ENCODE results near the gene TRIM56.
"Not testable (repeated sequence)": the region's sequence is repeated elsewhere in the genome, so short reads cannot be mapped to it uniquely, and the experiment has no call there.

The TRIM56 gene

GRCh38 chr7:101088858-101089529 lies 3.7 kb downstream of the TRIM56 start:
- Histone ChIP-seq H3F3A (ENCODE audit: insufficient read depth) (peaks cover 4% of the 10 kb centered on the region; the same call in 1 of the 2 replicates), H3K4me3 (ENCODE audit: insufficient read depth, low read length, poor library complexity, severe bottlenecking) (no peak overlapping the region), H2AFZ (ENCODE audit: low read depth, low read length, severe bottlenecking) (no peak overlapping the region), H3K9ac (ENCODE audit: low read length) (no peak overlapping the region), H4K20me1 (ENCODE audit: low read depth, low read length) (peaks cover 2% of the 10 kb centered on the region; the same call in 1 of the 2 replicates), H3K9me2 (replicated peaks; ENCODE audit: insufficient read depth, low read length) (no peaks in the 10 kb centered on the region), H3K4me2 (ENCODE audit: low read depth, low read length, poor library complexity, severe bottlenecking) (no peak overlapping the region), H3K27ac (ENCODE audit: low read depth, low read length) (no peak overlapping the region), H3K27me3 (ENCODE audit: low read length) (no peaks in the 10 kb centered on the region), H3K9me3 (ENCODE audit: insufficient read depth, low read length) (no peaks in the 10 kb centered on the region), H3K79me2 (ENCODE audit: insufficient read depth, low read length) (peaks cover 16% of the 10 kb centered on the region), H3K36me3 (ENCODE audit: low read length) (no peaks in the 10 kb centered on the region)
- TF ChIP-seq CTCF (IDR thresholded peaks at IDR 0.05; ENCODE audit: insufficient read depth, low read length, poor library complexity, severe bottlenecking) = no peak
- no peak for TF ChIP-seq EZH2phosphoT487 (conservative IDR thresholded peaks at IDR 0.05; ENCODE audit: low read length)

GRCh38 chr7:101089876-101090275 lies 4.6 kb downstream of the TRIM56 start:
- TF ChIP-seq EZH2phosphoT487 (conservative IDR thresholded peaks at IDR 0.05; ENCODE audit: low read length) = no peak
- H3K27ac ChIP-seq (ENCODE audit: low read depth, low read length) = no peak overlapping the region
- H3K79me2 ChIP-seq (ENCODE audit: insufficient read depth, low read length) = peaks cover 16% of the 10 kb centered on the region
- no peaks in the 10 kb centered on the region for H3K36me3 ChIP-seq (ENCODE audit: low read length)
- H3K9me3 ChIP-seq (ENCODE audit: insufficient read depth, low read length) = no peaks in the 10 kb centered on the region
- H3K9me2 ChIP-seq (replicated peaks; ENCODE audit: insufficient read depth, low read length) = no peaks in the 10 kb centered on the region
- peaks cover 6% of the 10 kb centered on the region; the same call in 1 of the 2 replicates for H3F3A ChIP-seq (ENCODE audit: insufficient read depth)
- no peaks in the 10 kb centered on the region for H3K27me3 ChIP-seq (ENCODE audit: low read length)
- no peak overlapping the region for H3K9ac ChIP-seq (ENCODE audit: low read length)
- H4K20me1 ChIP-seq (ENCODE audit: low read depth, low read length) = peaks cover 5% of the 10 kb centered on the region; the same call in 1 of the 2 replicates
- no peak overlapping the region for H3K4me3 ChIP-seq (ENCODE audit: insufficient read depth, low read length, poor library complexity, severe bottlenecking)
- no peak overlapping the region for H3K4me2 ChIP-seq (ENCODE audit: low read depth, low read length, poor library complexity, severe bottlenecking)
- H2AFZ ChIP-seq (ENCODE audit: low read depth, low read length, severe bottlenecking) = no peak overlapping the region

- not testable (repeated sequence) for H2AFZ ChIP-seq (ENCODE audit: low read depth, low read length, severe bottlenecking); H3K9me2 ChIP-seq (replicated peaks; ENCODE audit: insufficient read depth, low read length); H4K20me1 ChIP-seq (ENCODE audit: low read depth, low read length); H3K27ac ChIP-seq (ENCODE audit: low read depth, low read length); H3K79me2 ChIP-seq (ENCODE audit: insufficient read depth, low read length); H3K9me3 ChIP-seq (ENCODE audit: insufficient read depth, low read length); H3K36me3 ChIP-seq (ENCODE audit: low read length); H3K4me3 ChIP-seq (ENCODE audit: insufficient read depth, low read length, poor library complexity, severe bottlenecking); H3K9ac ChIP-seq (ENCODE audit: low read length); H3K27me3 ChIP-seq (ENCODE audit: low read length); H3K4me2 ChIP-seq (ENCODE audit: low read depth, low read length, poor library complexity, severe bottlenecking); H3F3A ChIP-seq (ENCODE audit: insufficient read depth)
Measured at GRCh38 chr7:101092266-101092905, 7.1 kb downstream of the TRIM56 start.

GRCh38 chr7:101093906-101094305 lies 8.6 kb downstream of the TRIM56 start:
- peaks cover 5% of the 10 kb centered on the region; the same call in 1 of the 2 replicates for H4K20me1 ChIP-seq (ENCODE audit: low read depth, low read length)
- no peak for TF ChIP-seq CTCF (IDR thresholded peaks at IDR 0.05; ENCODE audit: insufficient read depth, low read length, poor library complexity, severe bottlenecking)
- no peak for TF ChIP-seq EZH2phosphoT487 (conservative IDR thresholded peaks at IDR 0.05; ENCODE audit: low read length)
- H3K27ac ChIP-seq (ENCODE audit: low read depth, low read length) = no peak overlapping the region
- no peak overlapping the region for H3K9ac ChIP-seq (ENCODE audit: low read length)
- H3K9me2 ChIP-seq (replicated peaks; ENCODE audit: insufficient read depth, low read length) = no peaks in the 10 kb centered on the region
- H2AFZ ChIP-seq (ENCODE audit: low read depth, low read length, severe bottlenecking) = no peak overlapping the region
- no peaks in the 10 kb centered on the region for H3K36me3 ChIP-seq (ENCODE audit: low read length)
- H3K4me2 ChIP-seq (ENCODE audit: low read depth, low read length, poor library complexity, severe bottlenecking) = no peak overlapping the region
- H3K4me3 ChIP-seq (ENCODE audit: insufficient read depth, low read length, poor library complexity, severe bottlenecking) = no peak overlapping the region
- H3K79me2 ChIP-seq (ENCODE audit: insufficient read depth, low read length) = no peaks in the 10 kb centered on the region
- H3F3A ChIP-seq (ENCODE audit: insufficient read depth) = peaks cover 6% of the 10 kb centered on the region; the same call in 1 of the 2 replicates
- H3K27me3 ChIP-seq (ENCODE audit: low read length) = no peaks in the 10 kb centered on the region
- H3K9me3 ChIP-seq (ENCODE audit: insufficient read depth, low read length) = no peaks in the 10 kb centered on the region

Data from SU-DHL-6 (cell line).